Glutamatergic neuron (in vitro differentiated cells): Measurements from ENCODE around the gene MAP3K2. TPM values are rescaled to one million over a fixed set of nuclear protein-coding genes. Genes with fewer than 3 reads are reported as not detected.
A peak's percentile ranks its signal among the peaks of the same experiment; 100 is the strongest.

ENCODE experiments used
- DNase-seq: peaks from one replicate; pipeline ENCODE4 v3.0.0; 2022
- H3K27ac Mint-ChIP-seq: one replicate; pipeline ENCODE4 v1.8.0; 2020; ENCODE audit warnings: mild to moderate bottlenecking, mixed read lengths, inconsistent platforms; ENCODE audit not compliant: unreplicated experiment
- H3K27me3 Mint-ChIP-seq: one replicate; pipeline ENCODE4 v1.8.0; 2020; ENCODE audit warnings: mild to moderate bottlenecking, moderate library complexity, mixed read lengths, inconsistent platforms; ENCODE audit not compliant: unreplicated experiment
- H3K36me3 Mint-ChIP-seq: one replicate; pipeline ENCODE4 v1.8.0; 2020; ENCODE audit warnings: mild to moderate bottlenecking, mixed read lengths, inconsistent platforms; ENCODE audit not compliant: unreplicated experiment
- H3K4me1 Mint-ChIP-seq: one replicate; pipeline ENCODE4 v1.8.0; 2020; ENCODE audit warnings: mild to moderate bottlenecking, low read depth, mixed read lengths, inconsistent platforms; ENCODE audit not compliant: unreplicated experiment
- H3K4me3 Mint-ChIP-seq: one replicate; pipeline ENCODE4 v1.8.0; 2020; ENCODE audit warnings: mild to moderate bottlenecking, mixed read lengths, inconsistent platforms; ENCODE audit not compliant: unreplicated experiment
- H3K9me3 Mint-ChIP-seq: one replicate; pipeline ENCODE4 v1.8.0; 2020; ENCODE audit warnings: mild to moderate bottlenecking, moderate library complexity, mixed read lengths, inconsistent platforms; ENCODE audit not compliant: unreplicated experiment
- CTCF ChIP-seq: fragments of 200-600 bp; sonication (generic); IDR thresholded peaks from one replicate; pipeline ENCODE4 v1.5.0; 2021; ENCODE audit not compliant: partially characterized antibody, unreplicated experiment
- total RNA-seq: library from RNA; stranded (reverse); fragmentation: NEBNext Ultra II Directional; extraction: Animal tissue kit (Norgen Biotek cat#: 25700); gene quantifications from one replicate; pipeline ENCODE4 v1.2.1, GENCODE V29; 2021; ENCODE audit not compliant: unreplicated experiment

The MAP3K2 gene
- total RNA-seq, 1 donor from 2014 or later = 42.7 TPM

- DNase-seq = no peak
- H3K27ac Mint-ChIP-seq = peak overlapping the region; percentile 70
- peaks cover 14% of the 10 kb centered on the region for H3K4me1 Mint-ChIP-seq
- TF ChIP-seq CTCF = no peak
- peak overlapping the region; percentile 27 for H3K4me3 Mint-ChIP-seq
- H3K27me3 Mint-ChIP-seq = peaks cover 8% of the 10 kb centered on the region
- peaks cover 24% of the 10 kb centered on the region for H3K9me3 Mint-ChIP-seq
- peaks cover 39% of the 10 kb centered on the region for H3K36me3 Mint-ChIP-seq
Observed at GRCh38 chr2:127373362-127374083, 14.3 kb downstream of the MAP3K2 start.

GRCh38 chr2:127371037-127371436, 16.7 kb downstream of the MAP3K2 start:
- no peak for TF ChIP-seq CTCF
- H3K4me3 Mint-ChIP-seq = no peak overlapping the region
- peaks cover 8% of the 10 kb centered on the region for H3K27me3 Mint-ChIP-seq
- H3K4me1 Mint-ChIP-seq = peaks cover 17% of the 10 kb centered on the region
- peaks cover 39% of the 10 kb centered on the region for H3K36me3 Mint-ChIP-seq
- peaks cover 24% of the 10 kb centered on the region for H3K9me3 Mint-ChIP-seq
- H3K27ac Mint-ChIP-seq = no peak overlapping the region
- no peak for DNase-seq

GRCh38 chr2:127370010-127370409, 17.8 kb downstream of the MAP3K2 start:
- Mint-ChIP-seq H3K4me1 (peaks cover 21% of the 10 kb centered on the region), H3K36me3 (peaks cover 32% of the 10 kb centered on the region), H3K27ac (no peak overlapping the region), H3K9me3 (peaks cover 24% of the 10 kb centered on the region), H3K4me3 (no peak overlapping the region), H3K27me3 (peaks cover 6% of the 10 kb centered on the region)
- TF ChIP-seq CTCF = no peak
- DNase-seq = no peak

- H3K27ac Mint-ChIP-seq = no peak overlapping the region
- no peak overlapping the region for H3K4me3 Mint-ChIP-seq
- H3K27me3 Mint-ChIP-seq = peaks cover 3% of the 10 kb centered on the region
- peaks cover 5% of the 10 kb centered on the region for H3K9me3 Mint-ChIP-seq
- DNase-seq = no peak
- peaks cover 8% of the 10 kb centered on the region for H3K36me3 Mint-ChIP-seq
- H3K4me1 Mint-ChIP-seq = peaks cover 15% of the 10 kb centered on the region
- TF ChIP-seq CTCF = no peak
Observed at GRCh38 chr2:127365211-127365643, 22.5 kb downstream of the MAP3K2 start.

- Mint-ChIP-seq H3K4me1 (peaks cover 23% of the 10 kb centered on the region), H3K27me3 (no peaks in the 10 kb centered on the region), H3K4me3 (no peak overlapping the region), H3K27ac (no peak overlapping the region), H3K9me3 (no peaks in the 10 kb centered on the region), H3K36me3 (no peaks in the 10 kb centered on the region)
- TF ChIP-seq CTCF = no peak
- no peak for DNase-seq
Observed at GRCh38 chr2:127362971-127363370, 24.8 kb downstream of the MAP3K2 start.
